ENCODE results near the gene HHIP. TPM values are rescaled to one million over a fixed set of nuclear protein-coding genes. Genes with fewer than 3 reads are reported as not detected.

HHIP gene
- total RNA-seq, 5 donors from 2014 or later (not counting 1 experiment from before 2014, with no cell fraction given): 0.03 to 0.85 TPM; not detected in 3

- H3K27ac Mint-ChIP-seq: no peak overlapping the region
- H3K4me3 Mint-ChIP-seq: no peak overlapping the region
- H3K4me3 ChIP-seq (ENCODE audit: control insufficient read depth in 1 of 2, extremely low read depth in 1 of 2, low read length in 1 of 2): no peak overlapping the region
- ChIA-PET POLR2A (no interaction called here), CTCF (interaction anchor here in 1 of 2 donors (0.6 kb wide), 1 partner anchor 31 kb away, joined by 7 read pairs; no protein-coding TSS in a partner anchor)
- H3K27ac ChIP-seq (ENCODE audit: low read length): no peak overlapping the region
- no peaks in the 10 kb centered on the region for H3K4me1 ChIP-seq (ENCODE audit: control insufficient read depth in 1 of 2, extremely low read depth in 1 of 2, insufficient read depth in 2 of 2, low read length in 2 of 2)
- no peak for DNase-seq
- H3K36me3 ChIP-seq (ENCODE audit: control insufficient read depth in 2 of 2, extremely low read depth in 1 of 2, insufficient read depth in 1 of 2, low read length in 1 of 2): no peaks in the 10 kb centered on the region
- peaks cover 0 to 3% (median 1%) of the 10 kb centered on the region in 3 donors for H3K9me3 Mint-ChIP-seq
- H3K9me3 ChIP-seq: no peaks in the 10 kb centered on the region
- no peak for ATAC-seq (replicated peaks in 1 of 4)
- H3K4me1 Mint-ChIP-seq: no peaks in the 10 kb centered on the region
- H3K27me3 Mint-ChIP-seq: peaks cover 0 to 9% of the 10 kb centered on the region in 2 donors
- no peaks in the 10 kb centered on the region for H3K27me3 ChIP-seq (replicated peaks in 1 of 2; ENCODE audit: control insufficient read depth in 2 of 2, extremely low read depth in 1 of 2, insufficient read depth in 2 of 2, low read length in 1 of 2)
- H3K36me3 Mint-ChIP-seq: no peaks in the 10 kb centered on the region
Measured at GRCh38 chr4:144701683-144702233, 55.8 kb downstream of the HHIP start.

GRCh38 chr4:144703494-144703893 lies 57.5 kb downstream of the HHIP start:
- Histone ChIP-seq H3K36me3 (ENCODE audit: control insufficient read depth in 2 of 2, extremely low read depth in 1 of 2, insufficient read depth in 1 of 2, low read length in 1 of 2) (no peaks in the 10 kb centered on the region), H3K27ac (ENCODE audit: low read length) (no peak overlapping the region), H3K9me3 (no peaks in the 10 kb centered on the region), H3K4me3 (ENCODE audit: control insufficient read depth in 1 of 2, extremely low read depth in 1 of 2, low read length in 1 of 2) (no peak overlapping the region), H3K27me3 (replicated peaks in 1 of 2; ENCODE audit: control insufficient read depth in 2 of 2, extremely low read depth in 1 of 2, insufficient read depth in 2 of 2, low read length in 1 of 2) (no peaks in the 10 kb centered on the region), H3K4me1 (ENCODE audit: control insufficient read depth in 1 of 2, extremely low read depth in 1 of 2, insufficient read depth in 2 of 2, low read length in 2 of 2) (no peaks in the 10 kb centered on the region)
- H3K27me3 Mint-ChIP-seq: peaks cover 0 to 6% of the 10 kb centered on the region in 2 donors
- CTCF ChIA-PET: no interaction called here
- ATAC-seq (replicated peaks in 1 of 4): no peak
- H3K36me3 Mint-ChIP-seq: no peaks in the 10 kb centered on the region
- H3K9me3 Mint-ChIP-seq: peaks cover 0 to 3% (median 2%) of the 10 kb centered on the region in 3 donors
- 100% methylated on average over 1 of the region's 5 CpGs for WGBS (ENCODE audit: insufficient coverage)
- POLR2A ChIA-PET: no interaction called here
- no peak overlapping the region for H3K4me3 Mint-ChIP-seq
- no peak overlapping the region for H3K27ac Mint-ChIP-seq
- no peak for DNase-seq
- no peaks in the 10 kb centered on the region for H3K4me1 Mint-ChIP-seq

DNA sequence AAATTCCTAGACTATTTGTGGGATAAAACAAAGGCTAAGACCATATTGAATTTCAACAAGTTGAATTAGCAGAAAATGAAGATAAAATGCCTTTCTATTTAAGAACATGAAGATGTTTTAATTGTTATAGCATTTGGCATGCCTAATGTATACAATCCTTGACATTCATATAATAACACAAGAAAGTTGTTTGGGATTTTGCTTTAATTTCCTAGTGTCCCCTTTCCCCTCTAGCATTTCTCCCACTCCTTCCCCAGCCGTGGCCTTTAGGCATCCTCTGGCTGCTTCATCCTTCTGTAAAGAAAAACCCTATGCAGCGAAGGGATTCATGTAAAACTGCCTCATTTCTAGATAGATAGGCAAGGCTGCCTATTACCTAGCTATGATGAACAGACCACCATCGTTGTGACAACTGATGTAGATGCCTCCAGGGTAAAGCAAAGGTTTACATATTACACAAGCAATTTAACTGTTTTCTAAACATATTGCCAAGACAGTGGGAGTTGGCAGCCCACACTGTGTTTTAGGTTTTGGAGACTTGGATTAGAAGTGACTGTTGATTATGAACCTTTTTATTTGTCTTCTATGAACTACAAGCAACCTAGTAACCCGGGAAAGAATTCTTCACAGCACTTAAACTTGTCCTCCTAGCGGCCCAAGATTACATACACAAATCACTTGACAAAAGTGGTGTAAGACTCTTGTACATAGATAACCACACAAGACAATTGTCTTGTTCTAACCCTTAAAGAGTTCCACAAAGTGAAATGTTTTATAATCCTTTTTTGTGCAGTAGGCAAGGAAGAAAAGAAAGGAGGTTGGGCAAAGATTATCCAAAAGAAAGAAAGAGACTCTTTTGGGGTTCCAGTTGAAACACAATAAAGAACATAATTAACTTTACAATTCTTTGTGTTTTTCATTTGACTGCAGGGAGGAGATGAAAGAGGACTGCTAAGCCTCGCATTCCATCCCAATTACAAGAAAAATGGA lies 59.9 kb downstream of the HHIP start:
- no peak for ATAC-seq (replicated peaks in 1 of 4)
- Mint-ChIP-seq H3K4me1 (no peaks in the 10 kb centered on the region), H3K27ac (no peak overlapping the region), H3K27me3 (peaks cover 0 to 5% of the 10 kb centered on the region in 2 donors), H3K4me3 (no peak overlapping the region), H3K9me3 (peaks cover 0 to 3% (median 2%) of the 10 kb centered on the region in 3 donors), H3K36me3 (no peaks in the 10 kb centered on the region)
- Histone ChIP-seq H3K27ac (ENCODE audit: low read length) (no peak overlapping the region), H3K4me3 (ENCODE audit: control insufficient read depth in 1 of 2, extremely low read depth in 1 of 2, low read length in 1 of 2) (no peak overlapping the region), H3K27me3 (replicated peaks in 1 of 2; ENCODE audit: control insufficient read depth in 2 of 2, extremely low read depth in 1 of 2, insufficient read depth in 2 of 2, low read length in 1 of 2) (no peaks in the 10 kb centered on the region), H3K9me3 (no peaks in the 10 kb centered on the region), H3K36me3 (ENCODE audit: control insufficient read depth in 2 of 2, extremely low read depth in 1 of 2, insufficient read depth in 1 of 2, low read length in 1 of 2) (no peaks in the 10 kb centered on the region), H3K4me1 (ENCODE audit: control insufficient read depth in 1 of 2, extremely low read depth in 1 of 2, insufficient read depth in 2 of 2, low read length in 2 of 2) (no peaks in the 10 kb centered on the region)
- no peak for DNase-seq
- ChIA-PET POLR2A (no interaction called here), CTCF (no interaction called here)
- WGBS (ENCODE audit: insufficient coverage): 61% methylated on average over 2 of the region's 6 CpGs

- H3K27me3 Mint-ChIP-seq: no peaks in the 10 kb centered on the region
- H3K36me3 ChIP-seq (ENCODE audit: control insufficient read depth in 2 of 2, extremely low read depth in 1 of 2, insufficient read depth in 1 of 2, low read length in 1 of 2): no peaks in the 10 kb centered on the region
- no peaks in the 10 kb centered on the region for H3K36me3 Mint-ChIP-seq
- H3K9me3 Mint-ChIP-seq: peaks cover 0 to 3% (median 2%) of the 10 kb centered on the region in 3 donors
- ChIA-PET POLR2A (no interaction called here), CTCF (no interaction called here)
- no peak overlapping the region for H3K27ac ChIP-seq (ENCODE audit: low read length)
- WGBS (ENCODE audit: insufficient coverage): 80% methylated on average over 1 of the region's 2 CpGs
- DNase-seq: no peak
- H3K4me3 Mint-ChIP-seq: no peak overlapping the region
- H3K4me1 Mint-ChIP-seq: no peaks in the 10 kb centered on the region
- no peak for ATAC-seq (replicated peaks in 1 of 4)
- H3K4me3 ChIP-seq (ENCODE audit: control insufficient read depth in 1 of 2, extremely low read depth in 1 of 2, low read length in 1 of 2): no peak overlapping the region
- H3K9me3 ChIP-seq: no peaks in the 10 kb centered on the region
- H3K4me1 ChIP-seq (ENCODE audit: control insufficient read depth in 1 of 2, extremely low read depth in 1 of 2, insufficient read depth in 2 of 2, low read length in 2 of 2): no peaks in the 10 kb centered on the region
- H3K27ac Mint-ChIP-seq: no peak overlapping the region
- H3K27me3 ChIP-seq (replicated peaks in 1 of 2; ENCODE audit: control insufficient read depth in 2 of 2, extremely low read depth in 1 of 2, insufficient read depth in 2 of 2, low read length in 1 of 2): no peaks in the 10 kb centered on the region
Measured at GRCh38 chr4:144709159-144709558, 63.2 kb downstream of the HHIP start.

DNA sequence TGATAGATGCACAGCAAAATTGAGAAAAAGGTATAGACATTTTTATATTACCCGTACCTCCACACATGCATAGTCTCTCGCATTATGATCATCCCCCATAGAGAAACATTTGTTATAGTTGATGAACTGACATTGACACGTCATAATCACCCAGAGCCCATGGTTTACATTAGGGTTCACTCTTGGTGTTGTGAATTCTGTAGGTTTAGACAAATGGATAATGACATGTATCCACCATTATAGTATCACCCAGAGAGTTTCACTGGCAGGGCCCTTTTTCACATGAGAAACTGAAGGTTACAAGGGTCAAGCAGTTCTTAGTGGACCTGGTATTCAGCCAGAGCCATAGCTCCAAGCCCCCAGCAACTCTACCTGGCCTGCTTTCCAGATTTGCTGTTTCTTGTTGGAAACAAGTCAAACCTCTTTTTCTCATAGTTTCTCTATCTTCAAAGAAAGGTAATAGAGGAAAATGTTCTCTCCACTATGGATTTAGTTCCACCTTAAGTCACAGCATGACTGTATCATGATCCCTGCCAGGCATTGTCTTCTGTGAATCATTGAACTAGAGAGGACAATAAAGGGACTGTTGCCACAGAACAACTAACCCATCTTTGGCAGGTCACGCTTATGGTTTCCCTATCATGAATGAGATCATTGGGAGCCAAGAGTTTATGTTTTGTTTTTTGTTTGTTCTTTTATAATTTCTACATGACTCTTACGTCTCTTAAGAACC lies 64.0 kb downstream of the HHIP start:
- no peak overlapping the region for H3K27ac ChIP-seq (ENCODE audit: low read length)
- Mint-ChIP-seq H3K4me3 (no peak overlapping the region), H3K9me3 (peaks cover 0 to 3% (median 2%) of the 10 kb centered on the region in 3 donors), H3K27ac (no peak overlapping the region), H3K4me1 (no peaks in the 10 kb centered on the region), H3K27me3 (no peaks in the 10 kb centered on the region), H3K36me3 (no peaks in the 10 kb centered on the region)
- H3K4me3 ChIP-seq (ENCODE audit: control insufficient read depth in 1 of 2, extremely low read depth in 1 of 2, low read length in 1 of 2): no peak overlapping the region
- no peaks in the 10 kb centered on the region for H3K9me3 ChIP-seq
- ChIA-PET POLR2A (no interaction called here), CTCF (no interaction called here)
- H3K27me3 ChIP-seq (replicated peaks in 1 of 2; ENCODE audit: control insufficient read depth in 2 of 2, extremely low read depth in 1 of 2, insufficient read depth in 2 of 2, low read length in 1 of 2): no peaks in the 10 kb centered on the region
- no peak for ATAC-seq (replicated peaks in 1 of 4)
- H3K4me1 ChIP-seq (ENCODE audit: control insufficient read depth in 1 of 2, extremely low read depth in 1 of 2, insufficient read depth in 2 of 2, low read length in 2 of 2): no peaks in the 10 kb centered on the region
- DNase-seq: no peak
- WGBS (ENCODE audit: insufficient coverage): no CpG with 5 or more reads among the region's 5 CpGs
- H3K36me3 ChIP-seq (ENCODE audit: control insufficient read depth in 2 of 2, extremely low read depth in 1 of 2, insufficient read depth in 1 of 2, low read length in 1 of 2): no peaks in the 10 kb centered on the region

- no peaks in the 10 kb centered on the region for H3K36me3 Mint-ChIP-seq
- no peak overlapping the region for H3K4me3 Mint-ChIP-seq
- ChIA-PET CTCF (no interaction called here), POLR2A (no interaction called here)
- H3K27ac ChIP-seq (ENCODE audit: low read length): no peak overlapping the region
- no peaks in the 10 kb centered on the region for H3K36me3 ChIP-seq (ENCODE audit: control insufficient read depth in 2 of 2, extremely low read depth in 1 of 2, insufficient read depth in 1 of 2, low read length in 1 of 2)
- no peaks in the 10 kb centered on the region for H3K9me3 ChIP-seq
- no peaks in the 10 kb centered on the region for H3K4me1 Mint-ChIP-seq
- DNase-seq: no peak
- H3K4me3 ChIP-seq (ENCODE audit: control insufficient read depth in 1 of 2, extremely low read depth in 1 of 2, low read length in 1 of 2): no peak overlapping the region
- no peak for ATAC-seq (replicated peaks in 1 of 4)
- H3K27me3 ChIP-seq (replicated peaks in 1 of 2; ENCODE audit: control insufficient read depth in 2 of 2, extremely low read depth in 1 of 2, insufficient read depth in 2 of 2, low read length in 1 of 2): no peaks in the 10 kb centered on the region
- H3K27ac Mint-ChIP-seq: no peak overlapping the region
- peaks cover 0 to 3% (median 2%) of the 10 kb centered on the region in 3 donors for H3K9me3 Mint-ChIP-seq
- no peaks in the 10 kb centered on the region for H3K4me1 ChIP-seq (ENCODE audit: control insufficient read depth in 1 of 2, extremely low read depth in 1 of 2, insufficient read depth in 2 of 2, low read length in 2 of 2)
- H3K27me3 Mint-ChIP-seq: no peaks in the 10 kb centered on the region
Measured at GRCh38 chr4:144710526-144710912, 64.6 kb downstream of the HHIP start.

Measured in T-cell (primary cell).